Measurements from ENCODE around the gene HBS1L. TPM values are rescaled to one million over a fixed set of nuclear protein-coding genes. Genes with fewer than 3 reads are reported as not detected.
A peak's percentile ranks its signal among the peaks of the same experiment; 100 is the strongest.

Gene HBS1L
- total and polyA plus RNA-seq, 9 of the 15 experiments (the other 6 are each of a cell fraction or from before 2014, with no cell fraction given), result 101 to 199 (median 145) TPM

- TF ChIP-seq LEF1 (IDR thresholded peaks at IDR 0.05), result no peak
- TF ChIP-seq RAD21 (CRISPR knock-in tag; conservative IDR thresholded peaks at IDR 0.05 in 1 of 2, IDR thresholded peaks at IDR 0.05 in 1 of 2), result peak in 1 of 2 experiments; percentile 20; a peak in 1 of 4 replicates
- 0 out of 2 replicates have a peak, but pooled peaks have one; percentile 18 for TF ChIP-seq TSHZ1 (CRISPR knock-in tag; IDR thresholded peaks at IDR 0.05)
- no peak for TF ChIP-seq TAF15 (IDR thresholded peaks at IDR 0.05; ENCODE audit: low read depth, low read length)
- TF ChIP-seq DPF2 (IDR thresholded peaks at IDR 0.05), result peak; percentile 55
- TF ChIP-seq ARID1B (IDR thresholded peaks at IDR 0.05), result peak; percentile 59
- TF ChIP-seq BHLHE40 (IDR thresholded peaks at IDR 0.05; ENCODE audit: low read length), result no peak
- no peak for TF ChIP-seq MAZ (CRISPR knock-in tag; conservative IDR thresholded peaks at IDR 0.05 in 1 of 2, IDR thresholded peaks at IDR 0.05 in 1 of 2)
- no peak for TF ChIP-seq HINFP (tag; conservative IDR thresholded peaks at IDR 0.05; ENCODE audit: low read depth)
- no peak for TF ChIP-seq RBM14 (IDR thresholded peaks at IDR 0.05; ENCODE audit: borderline replicate concordance, insufficient read depth, low read depth, low read length)
- no peak for TF ChIP-seq HDAC1 (IDR thresholded peaks at IDR 0.05)
- peak; percentile 25; the same call in 1 of the 2 replicates for TF ChIP-seq EGR1 (conservative IDR thresholded peaks at IDR 0.05)
- TF ChIP-seq BCLAF1 (IDR thresholded peaks at IDR 0.05; ENCODE audit: borderline replicate concordance in 1 of 2, control insufficient read depth in 1 of 2, low read depth in 2 of 2, low read length in 1 of 2), result no peak
- TF ChIP-seq ELF2 (CRISPR knock-in tag; IDR thresholded peaks at IDR 0.05), result no peak
- peak; percentile 71 for TF ChIP-seq FOSL1 (tag; conservative IDR thresholded peaks at IDR 0.05)
- TF ChIP-seq ZNF75A (CRISPR knock-in tag; IDR thresholded peaks at IDR 0.05), result no peak
- TF ChIP-seq HMBOX1 (IDR thresholded peaks at IDR 0.05), result peak; percentile 62; the same call in 1 of the 2 replicates
- peak; percentile 47; the same call in 1 of the 2 replicates for TF ChIP-seq CTBP1 (IDR thresholded peaks at IDR 0.05; ENCODE audit: borderline replicate concordance)
Measured at GRCh38 chr6:135090819-135091218, 36.2 kb upstream of the HBS1L start (continued).
